LHCN-M2 (cell line): ENCODE measurements around the gene BMP7. TPM values are rescaled to one million over a fixed set of nuclear protein-coding genes. Genes with fewer than 3 reads are reported as not detected.
"Not testable (repeated sequence)": the region's sequence is repeated elsewhere in the genome, so short reads cannot be mapped to it uniquely, and the experiment has no call there.

ENCODE experiments used
- DNase-seq: peaks from one replicate; pipeline ENCODE4 v3.0.0-alpha.2; 2012; ENCODE audit warnings: low read depth
- total RNA-seq: library from RNA; depleted of rRNA; stranded (reverse); fragments of >200 nt; gene quantifications from 2 replicates; pipeline ENCODE4 v1.2.3, GENCODE V29; 2014

Gene BMP7
- total RNA-seq, 1 experiment from 2014 or later: not detected

DNA sequence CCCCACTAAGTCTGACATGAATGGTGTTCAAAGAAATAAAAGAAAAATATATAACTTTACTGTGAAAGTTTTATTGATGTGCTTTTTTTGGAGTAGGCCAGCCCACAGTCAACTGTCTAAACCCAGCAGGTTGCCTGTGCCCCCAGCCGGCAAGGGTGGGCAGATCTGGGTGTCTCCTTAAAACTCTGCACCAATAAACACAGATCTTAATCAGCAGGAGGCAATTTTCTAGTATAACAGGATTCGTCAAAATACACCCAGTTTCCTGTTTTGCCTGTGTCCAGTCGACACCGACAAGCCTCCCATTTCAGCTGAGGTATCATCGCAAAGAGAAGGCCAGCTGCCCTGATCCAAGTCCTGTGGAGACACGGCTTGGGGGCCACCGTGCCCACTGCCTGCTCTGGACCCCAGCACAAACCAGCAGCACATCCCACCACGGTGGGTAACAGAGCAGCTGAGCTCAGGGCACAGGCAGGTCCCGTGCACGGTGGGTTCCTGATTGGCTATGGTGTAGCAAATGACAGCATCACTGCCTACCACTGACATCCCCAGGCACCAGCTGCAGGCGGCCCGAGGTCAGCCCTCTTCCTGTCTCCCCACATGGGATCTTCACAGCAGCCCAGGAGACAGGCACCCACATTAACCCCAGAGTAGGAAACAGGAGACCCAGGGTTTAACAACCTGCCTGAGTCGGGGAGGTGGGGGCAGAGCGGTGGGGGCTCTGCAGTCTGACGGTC is 15.7 kb downstream of the BMP7 start:
- DNase-seq: no peak

DNA sequence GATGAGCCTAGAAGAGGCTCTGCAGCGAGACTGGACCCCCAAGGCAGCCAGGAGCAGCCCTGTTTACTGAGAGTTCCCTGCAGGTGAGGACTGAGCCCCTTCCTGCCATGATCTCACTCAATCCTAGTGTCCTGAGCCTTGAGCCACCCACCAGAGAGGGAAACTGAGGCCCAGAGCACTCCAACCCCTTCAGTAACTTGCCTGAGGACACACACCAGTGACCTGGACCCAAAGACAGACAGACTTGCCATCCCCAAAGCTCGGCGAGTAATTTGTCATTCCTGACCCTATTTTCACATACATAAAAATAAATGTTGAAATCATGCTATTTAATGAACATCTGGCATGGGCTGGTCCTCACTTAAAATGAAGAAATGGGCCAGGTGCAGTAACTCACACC is 16.7 kb downstream of the BMP7 start:
- no peak for DNase-seq

DNA sequence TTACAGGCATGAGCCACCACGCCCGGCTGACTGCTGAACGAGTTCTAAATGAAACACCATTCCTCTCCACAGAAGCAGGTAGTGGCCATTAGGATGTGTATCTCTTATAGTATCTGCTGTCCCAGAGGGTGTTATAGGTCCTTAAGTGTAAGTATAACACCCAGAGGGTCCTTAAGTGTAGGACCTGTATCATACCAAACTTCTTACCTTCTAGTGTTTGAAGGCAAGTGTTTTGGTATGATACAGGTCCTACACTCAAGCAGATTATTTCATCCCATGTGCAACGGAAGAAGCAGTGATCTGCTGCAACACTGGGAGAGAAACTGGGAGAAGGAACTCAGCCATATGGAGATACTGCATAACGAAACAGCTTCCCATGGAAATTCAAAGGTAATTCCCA is 17.4 kb downstream of the BMP7 start:
- no peak for DNase-seq

DNA sequence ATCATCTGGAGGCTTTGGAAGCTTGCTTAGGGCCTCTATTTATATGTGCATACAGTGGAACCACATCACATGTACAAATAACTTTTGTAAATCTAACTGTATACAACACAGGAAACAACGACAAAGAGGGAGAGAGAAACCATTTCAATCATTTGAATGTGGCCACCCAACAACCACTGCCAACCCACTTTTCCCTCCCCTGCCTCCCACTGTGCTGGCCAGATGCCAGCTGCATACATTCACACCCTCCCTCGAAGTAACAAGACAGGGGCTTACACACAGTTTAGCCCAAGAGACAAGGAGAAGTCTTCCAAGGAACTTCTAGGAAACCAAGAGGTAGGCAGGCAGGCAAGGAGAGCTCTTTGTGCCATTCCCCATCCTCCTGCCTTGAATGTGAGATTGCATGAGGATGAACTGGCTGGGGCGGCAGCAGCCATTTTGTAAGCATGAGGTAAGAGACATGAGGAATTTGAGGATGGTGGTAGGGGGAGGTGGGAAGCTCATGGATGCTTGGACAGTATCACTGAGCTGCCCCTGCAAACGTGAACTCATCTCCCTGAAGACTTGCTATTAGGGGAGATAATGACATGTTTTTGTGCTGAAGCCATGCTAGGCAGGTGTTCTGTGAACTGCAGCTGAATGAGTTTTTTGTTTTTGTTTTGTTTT is 18.2 kb downstream of the BMP7 start:
- DNase-seq: no peak

DNA sequence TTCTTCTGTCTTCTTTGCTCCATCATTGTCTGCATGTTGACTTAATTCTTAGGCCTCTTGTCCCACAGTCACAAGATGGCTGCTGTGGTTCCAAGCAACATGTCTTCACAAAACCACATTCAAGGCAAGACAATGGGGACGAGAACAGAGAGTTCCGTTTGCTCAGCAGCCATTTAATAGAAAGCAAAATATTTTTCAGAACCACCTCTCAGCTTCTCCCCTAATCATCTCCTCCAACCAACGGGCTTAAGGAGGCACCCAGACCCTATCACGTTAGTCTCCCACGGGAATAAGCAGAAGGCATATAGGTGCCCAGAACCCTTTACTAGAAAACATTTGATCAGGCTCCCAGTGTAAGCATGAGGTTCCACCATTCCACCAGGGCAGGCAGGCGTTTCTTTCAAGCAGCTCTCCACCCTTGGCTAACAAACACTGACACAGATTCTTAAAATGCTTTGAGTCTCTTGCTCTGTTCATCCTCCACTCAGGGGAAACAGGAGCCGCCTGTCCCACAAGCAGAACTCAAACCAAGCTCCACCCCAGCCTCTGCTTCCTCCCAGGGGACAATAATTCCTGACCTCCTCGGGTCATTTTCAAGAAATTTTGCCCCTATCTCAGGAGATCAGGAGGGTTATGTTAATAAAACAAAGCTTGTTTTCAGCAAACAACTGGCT is 19.0 kb downstream of the BMP7 start:
- DNase-seq: no peak

DNA sequence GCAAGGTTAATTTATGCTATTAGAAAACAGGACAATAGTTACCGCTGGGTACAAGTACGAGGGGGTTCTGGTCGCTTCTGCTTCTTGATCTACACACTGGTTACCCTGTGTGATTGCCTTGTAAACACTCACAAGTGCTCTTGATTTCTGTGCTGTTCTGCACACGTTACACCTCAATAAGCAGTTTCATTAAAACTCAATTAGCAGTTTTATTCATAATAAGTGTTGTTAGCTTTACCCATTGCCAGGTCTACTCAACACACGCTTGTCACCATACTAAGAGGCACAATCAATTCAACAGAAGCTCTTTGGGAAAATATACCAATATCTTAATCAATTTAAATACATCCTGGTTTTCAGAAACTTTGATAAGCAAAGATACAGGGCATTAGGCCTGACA is 20.4 kb downstream of the BMP7 start:
- no peak for DNase-seq

DNA sequence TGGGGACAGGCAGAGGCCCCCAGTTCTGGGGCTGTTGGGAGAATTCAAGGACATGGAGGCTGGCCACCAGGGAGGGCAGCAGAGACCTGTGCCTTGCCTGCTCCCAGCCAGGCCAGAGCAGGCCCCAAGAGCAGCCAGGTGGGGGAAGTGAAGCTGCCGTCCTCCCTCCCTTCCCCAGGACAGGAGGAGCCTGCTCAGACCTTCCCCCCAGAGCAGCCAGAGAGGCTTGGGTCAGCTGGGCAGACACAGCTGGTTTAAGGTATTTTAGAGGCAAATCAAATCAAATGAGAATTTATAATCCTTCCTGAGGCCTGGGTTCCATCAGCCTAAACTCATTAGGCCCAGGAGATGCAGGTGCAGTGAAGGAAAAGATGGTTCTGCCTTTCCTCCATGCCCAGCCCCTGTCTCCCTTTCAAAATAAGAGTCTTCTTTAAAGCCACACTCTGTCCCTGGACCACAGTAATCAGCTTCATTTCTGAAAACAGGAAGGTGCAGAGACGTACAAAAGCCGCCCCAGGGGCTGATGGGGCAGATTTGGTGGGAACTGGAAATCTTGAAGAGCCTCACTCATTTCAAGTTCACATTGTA is 21.7 kb downstream of the BMP7 start:
- no peak for DNase-seq

DNA sequence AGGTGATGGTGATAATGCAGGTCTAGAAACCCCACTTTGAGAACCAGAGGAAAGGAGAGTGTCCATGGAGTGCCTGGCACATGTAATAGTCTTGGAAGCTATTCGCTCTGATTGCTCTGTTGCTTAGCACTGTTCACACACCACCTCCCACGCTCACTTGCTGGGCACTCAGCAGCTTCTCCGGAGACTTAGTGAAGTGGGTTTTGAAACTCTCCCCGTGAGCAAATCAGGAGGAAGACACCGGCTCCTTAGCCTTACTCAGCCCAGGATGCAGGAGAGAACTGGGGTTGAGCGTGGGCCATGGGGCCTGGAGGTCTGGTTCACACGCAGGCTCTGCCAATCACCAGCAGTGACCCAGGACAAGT is 22.2 kb downstream of the BMP7 start:
- no peak for DNase-seq

DNA sequence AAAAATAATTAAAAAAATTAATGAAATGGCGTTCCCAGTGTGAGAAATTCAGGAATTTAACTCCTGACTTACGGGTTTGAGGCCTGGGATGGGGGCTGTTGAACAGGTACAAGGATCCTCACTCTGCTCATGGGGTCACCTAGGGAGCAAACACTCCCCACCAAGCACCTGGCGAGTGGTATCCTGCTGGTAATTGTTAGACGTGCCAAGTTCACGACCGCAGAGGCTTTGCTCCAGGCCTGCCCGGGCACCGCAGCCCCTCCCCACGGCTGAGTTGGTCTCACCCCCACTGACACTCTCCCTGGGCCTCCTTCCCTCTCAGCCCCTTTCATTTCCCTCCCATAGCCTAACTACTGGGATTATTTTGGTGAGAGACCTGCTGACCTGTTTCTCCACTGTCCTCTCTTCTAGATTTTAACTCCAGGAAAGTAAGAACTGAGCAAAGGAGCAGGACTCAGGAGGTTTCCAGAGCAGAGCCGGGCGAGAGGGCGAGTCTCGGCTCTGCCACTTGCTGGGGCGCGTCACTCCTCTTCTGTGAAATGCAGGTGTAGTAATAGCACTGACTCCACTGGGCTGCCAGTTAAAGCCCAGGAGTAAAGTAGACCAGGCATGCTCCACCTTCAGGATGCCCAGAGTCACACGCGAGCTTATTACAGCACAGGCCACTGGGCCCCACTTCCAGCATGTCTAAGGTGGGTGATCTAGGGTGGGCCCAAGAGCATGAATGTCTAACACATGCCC is 22.8 kb downstream of the BMP7 start:
- DNase-seq: no peak

DNA sequence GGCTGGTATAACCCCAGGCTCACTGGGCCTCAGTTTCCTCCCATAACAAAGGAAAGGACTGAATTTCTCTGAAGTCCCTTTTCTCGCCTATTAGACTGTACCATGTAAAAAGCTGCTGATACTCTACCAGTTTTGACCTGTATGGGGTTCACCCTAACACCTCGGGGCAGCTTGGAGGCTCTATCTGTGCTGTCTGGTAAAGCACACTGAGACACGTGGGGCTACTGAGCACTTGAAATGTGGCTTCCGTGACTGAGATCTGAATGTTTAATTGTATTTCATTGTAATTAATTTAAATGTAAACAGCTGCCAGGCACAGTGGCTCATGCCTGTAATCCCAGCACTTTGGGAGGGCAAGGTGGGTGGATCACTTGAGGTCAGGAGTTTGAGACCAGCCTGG is 24.0 kb downstream of the BMP7 start:
- no peak for DNase-seq

DNA sequence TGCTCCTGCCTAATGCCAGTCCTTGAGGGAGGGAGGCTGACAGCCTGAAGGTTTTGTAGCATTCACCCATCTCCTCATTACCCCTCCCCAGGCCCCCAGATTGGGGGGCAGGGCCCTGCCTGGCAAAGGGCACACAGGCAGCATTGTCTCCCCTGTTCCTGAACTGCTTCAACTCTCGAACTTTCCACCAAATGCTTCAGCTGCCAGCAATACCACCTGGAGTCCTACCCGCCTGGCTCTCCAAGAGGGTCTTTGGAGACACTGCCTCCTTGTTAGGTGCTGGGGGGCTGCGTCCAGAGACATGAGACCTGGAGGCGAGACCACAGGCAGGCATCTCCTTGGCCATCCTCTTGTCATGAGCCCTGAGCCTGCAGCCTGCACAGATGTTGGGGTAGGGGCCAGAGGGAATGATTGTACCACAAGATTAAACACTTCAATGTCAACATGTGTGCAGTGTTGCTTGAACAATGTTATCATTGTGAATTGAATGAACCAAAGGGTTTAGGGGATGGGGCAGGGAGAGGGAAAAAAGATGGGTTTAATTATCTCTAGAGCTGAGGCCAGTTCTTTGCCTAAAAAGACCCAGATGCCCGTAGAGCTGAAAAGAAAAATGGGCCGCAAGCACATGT is 25.0 kb downstream of the BMP7 start:
- no peak for DNase-seq

DNA sequence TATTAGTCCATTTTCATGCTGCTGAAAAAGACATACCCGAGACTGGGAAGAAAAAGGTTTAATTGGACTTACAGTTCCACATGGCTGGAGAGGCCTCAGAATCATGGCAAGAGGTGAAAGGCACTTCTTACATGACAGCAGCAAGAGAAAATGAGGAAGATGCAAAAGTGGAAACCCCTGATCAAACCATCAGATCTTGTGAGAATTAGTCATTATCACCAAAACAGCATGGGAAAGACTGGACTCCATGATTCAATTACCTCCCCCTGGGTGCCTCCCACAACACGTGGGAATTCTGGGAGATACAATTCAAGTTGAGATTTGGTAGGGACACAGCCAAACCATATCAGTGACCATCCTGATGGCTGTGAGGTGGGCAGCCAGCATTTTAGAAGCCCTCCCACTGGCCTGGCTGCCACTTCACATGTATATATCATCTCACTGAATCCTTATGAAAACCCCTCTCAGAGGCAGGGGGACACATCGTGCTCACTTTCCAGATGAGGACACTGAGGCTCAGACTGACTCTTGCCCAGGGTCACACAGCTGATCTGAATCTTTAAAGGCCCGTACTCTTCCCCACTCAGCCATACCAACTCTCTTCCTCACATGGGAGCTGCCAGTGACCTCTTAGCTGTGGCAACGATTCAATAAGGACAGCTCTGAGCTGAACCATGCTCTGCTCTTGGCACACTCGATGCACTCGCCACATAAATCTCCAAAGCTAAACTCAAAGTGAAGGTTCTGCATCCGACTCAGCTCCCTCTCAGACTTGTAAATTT is 25.7 kb downstream of the BMP7 start:
- no peak for DNase-seq

DNA sequence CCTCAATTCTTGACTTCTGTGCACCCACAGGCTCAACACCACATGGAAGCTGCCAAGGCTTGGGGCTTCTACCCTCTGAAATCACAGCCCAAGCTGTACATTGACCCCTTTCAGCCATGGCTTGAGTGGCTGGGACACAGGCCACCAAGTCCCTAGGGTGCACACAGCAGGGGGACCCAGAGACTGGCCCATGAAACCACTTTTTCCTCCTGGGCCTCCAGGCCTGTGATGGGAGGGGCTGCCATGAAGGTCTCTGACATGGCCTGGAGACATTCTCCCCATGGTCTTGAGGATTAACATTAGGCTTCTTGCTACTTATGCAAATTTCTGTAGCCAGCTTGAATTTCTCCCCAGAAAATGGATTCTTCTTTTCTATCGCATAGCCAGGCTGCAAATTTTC is 26.7 kb downstream of the BMP7 start:
- DNase-seq: not testable (repeated sequence)

DNA sequence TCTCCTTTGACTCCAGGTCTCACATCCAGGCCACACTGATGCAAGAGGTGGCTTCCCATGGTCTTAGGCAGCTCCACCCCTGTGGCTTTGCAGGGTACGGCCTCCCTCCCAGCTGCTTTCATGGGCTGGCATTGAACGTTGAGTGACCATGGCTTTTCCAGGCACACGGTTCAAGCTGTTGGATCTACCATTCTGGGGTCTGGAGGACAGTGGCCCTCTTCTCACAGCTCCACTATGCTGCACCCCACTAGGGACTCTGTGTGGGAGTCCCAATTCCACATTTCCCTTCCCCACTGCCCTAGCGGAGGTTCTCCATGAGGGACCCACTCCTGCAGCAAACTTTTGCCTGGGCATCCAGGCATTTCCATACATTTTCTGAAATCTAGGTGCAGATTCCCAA is 27.1 kb downstream of the BMP7 start:
- not testable (repeated sequence) for DNase-seq

DNA sequence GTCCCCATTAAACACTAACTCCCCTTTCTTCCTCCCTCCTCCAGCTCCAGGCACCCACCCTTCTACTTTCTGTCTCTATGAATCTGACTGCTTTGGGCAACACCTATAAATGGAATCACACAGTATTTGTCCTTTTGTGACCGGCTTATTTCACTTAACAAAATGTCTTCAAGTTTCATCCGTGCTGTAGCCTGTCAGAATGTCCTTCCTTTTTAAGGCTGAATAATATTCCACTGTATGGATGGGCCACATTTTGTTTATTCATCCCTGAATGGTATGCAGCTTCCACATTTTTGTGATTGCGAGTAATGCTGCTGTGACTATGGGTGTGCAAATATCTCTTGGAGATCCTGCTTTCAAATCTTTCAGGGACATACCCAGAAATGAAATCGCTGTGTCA is 28.4 kb downstream of the BMP7 start:
- DNase-seq: no peak

DNA sequence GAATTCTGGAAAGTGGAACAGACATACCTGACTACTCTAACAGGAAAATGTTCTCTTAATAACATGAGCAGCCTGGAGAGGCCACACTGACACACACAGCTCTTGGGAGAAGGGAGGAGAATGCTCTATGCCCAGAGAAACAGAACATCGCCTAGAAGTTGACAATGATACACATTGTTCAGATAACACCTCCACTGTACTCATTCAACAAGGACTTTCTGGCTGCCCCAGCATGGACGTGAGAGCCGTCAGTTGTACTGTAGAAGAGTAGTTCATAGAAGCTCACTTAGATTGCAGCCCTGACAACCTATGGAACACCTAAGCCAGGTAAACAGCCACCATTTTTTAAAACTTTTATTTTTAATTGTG is 28.9 kb downstream of the BMP7 start:
- DNase-seq: no peak

DNA sequence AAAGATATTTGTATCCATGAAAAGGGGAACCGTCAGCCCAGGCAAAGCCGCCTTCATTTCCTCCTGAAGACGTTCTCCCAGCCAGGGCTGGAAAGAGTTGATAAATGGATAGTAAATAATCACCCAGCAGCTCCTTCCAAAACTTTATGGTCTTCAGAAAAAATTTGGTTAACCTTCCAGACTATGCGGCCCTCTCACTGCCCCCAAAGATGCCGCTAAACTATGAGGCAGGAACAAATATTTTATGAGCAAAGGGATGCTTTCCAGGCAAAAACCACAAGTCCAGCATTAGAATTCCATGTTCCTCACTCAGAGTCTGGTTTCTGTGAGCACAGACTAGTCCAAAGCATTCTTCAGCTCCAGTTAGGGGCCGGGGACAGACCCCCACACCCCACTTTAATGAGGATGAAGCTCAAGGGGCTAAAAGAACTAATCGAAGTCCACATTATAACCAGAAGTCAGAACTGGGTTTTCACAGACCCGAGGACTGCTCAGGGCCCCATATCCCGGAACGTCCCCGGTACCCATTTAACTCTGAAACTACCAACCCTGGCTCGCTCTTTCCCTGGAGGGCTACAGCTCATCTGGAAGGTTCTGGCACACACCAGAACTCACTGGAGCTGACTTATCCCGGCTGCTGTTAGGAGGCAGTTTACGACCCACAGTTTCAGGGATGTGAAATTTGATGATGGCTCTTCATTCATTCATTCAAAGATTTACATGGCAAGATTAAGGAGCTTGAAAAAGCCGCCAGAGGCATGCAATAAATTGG is 29.4 kb downstream of the BMP7 start:
- no peak for DNase-seq

DNA sequence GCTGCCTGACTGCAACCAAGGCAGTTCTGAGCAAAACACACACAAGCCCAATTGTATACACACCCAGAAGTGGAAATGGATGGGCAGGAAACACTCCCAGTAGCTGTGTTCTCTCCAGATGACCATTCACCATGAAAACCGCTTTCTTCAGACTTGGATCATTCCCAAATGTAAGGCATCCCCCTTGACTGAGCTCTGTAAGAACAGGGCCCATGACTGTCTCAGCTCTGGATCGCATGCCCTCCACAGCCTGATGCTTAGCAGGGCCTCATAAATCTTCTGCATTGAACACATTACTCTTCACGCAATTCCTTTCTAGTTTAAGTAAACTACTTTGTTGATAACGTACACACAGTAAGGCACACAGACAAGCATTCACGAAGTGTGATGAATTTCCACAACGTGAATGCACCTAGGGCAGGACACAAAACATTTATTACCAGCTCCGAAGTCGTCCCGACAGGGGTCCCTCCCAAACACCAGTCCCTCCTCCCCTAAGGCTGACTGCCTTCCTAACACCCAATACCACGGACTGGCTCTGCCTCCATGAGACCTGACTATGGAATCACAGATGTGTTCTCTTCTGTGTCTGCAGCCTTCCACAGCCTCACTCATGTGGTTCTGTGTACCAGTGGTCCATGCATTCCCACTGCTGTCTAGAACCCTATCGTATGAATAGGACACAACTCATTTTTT is 31.7 kb downstream of the BMP7 start:
- no peak for DNase-seq

DNA sequence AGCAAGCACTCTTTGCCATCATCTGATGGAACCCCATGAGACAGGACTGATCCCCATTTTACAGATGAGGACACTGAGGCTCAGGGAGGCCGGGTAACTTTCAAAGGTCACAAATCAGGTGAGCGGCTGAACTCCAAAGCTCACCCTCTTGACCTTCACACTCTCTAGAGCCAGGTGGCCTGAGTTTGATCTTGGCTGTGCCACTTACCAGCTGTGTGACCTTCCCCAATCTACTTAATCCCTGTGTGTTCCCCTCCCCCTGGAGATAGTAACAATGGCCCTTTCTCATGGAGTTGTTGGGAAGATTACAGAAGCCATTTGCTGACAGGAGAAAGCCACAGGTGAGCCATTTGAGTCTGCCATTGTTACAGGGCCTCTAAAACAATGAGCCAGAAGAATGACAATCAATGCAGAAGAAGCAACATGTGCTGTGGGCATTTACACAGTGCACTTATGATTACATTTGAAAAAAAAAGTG is 34.5 kb downstream of the BMP7 start:
- DNase-seq: no peak
